Esophagus squamous epithelium (tissue), 5 donors: ENCODE measurements around the gene GNA14. TPM values are rescaled to one million over a fixed set of nuclear protein-coding genes. Genes with fewer than 3 reads are reported as not detected.

Experiments
- DNase-seq: peaks from one replicate; lab custom pipeline; 2025; lab: John Stamatoyannopoulos, UW
- H3K27ac ChIP-seq, 4 donors: fragments of 200-600 bp; sonication (generic); one replicate each; pipeline ENCODE4 v1.5.1; 2016 to 2019; ENCODE audit warnings: mild to moderate bottlenecking in 1 of 4
- H3K27me3 ChIP-seq, 4 donors: fragments of 200-600 bp; sonication (generic); 1 replicate in 3 of 4; 2 replicates in 1 of 4; pipeline versions ENCODE4 v1.5.1 to v1.6.0; 2017 to 2021; ENCODE audit warnings: antibody characterized with exemption in 1 of 4
- H3K36me3 ChIP-seq, 3 donors: fragments of 200-600 bp; sonication (generic); one replicate each; pipeline ENCODE4 v1.5.1; 2016 to 2019
- H3K4me1 ChIP-seq, 3 donors: fragments of 200-600 bp; sonication (generic); one replicate each; pipeline ENCODE4 v1.5.1; 2017 to 2019
- H3K4me3 ChIP-seq, 4 donors: fragments of 200-600 bp; sonication (generic); 1 replicate in 3 of 4; 2 replicates in 1 of 4; pipeline ENCODE4 v1.5.1; 2016 to 2019; ENCODE audit warnings: mild to moderate bottlenecking in 2 of 4, moderate library complexity in 1 of 4
- H3K9me3 ChIP-seq, 3 donors: fragments of 200-600 bp; sonication (generic); one replicate each; pipeline ENCODE4 v1.5.1; 2016 to 2019
- CTCF ChIP-seq, 6 experiments: fragments of 450-650 bp in 4 of 6; fragments of 200-600 bp in 2 of 6; sonication (generic) in 2 of 6; IDR thresholded peaks; one replicate each; pipeline ENCODE4 v1.5.1; 2016 to 2019; ENCODE audit warnings: antibody characterized with exemption in 6 of 6, mild to moderate bottlenecking in 4 of 6, moderate library complexity in 4 of 6
- POLR2A ChIP-seq, 4 donors: fragments of 450-650 bp; IDR thresholded peaks; one replicate each; pipeline ENCODE4 v1.6.1; 2017; ENCODE audit warnings: antibody characterized with exemption in 4 of 4, mild to moderate bottlenecking in 4 of 4, moderate library complexity in 3 of 4
- WGBS, 2 donors: methylation state at CpG; one replicate each; pipeline ENCODE4 v1.1.5; 2018; 5-methylcytosine and 5-hydroxymethylcytosine counted together
- intact Hi-C: fragments of 100-400 bp; cut with DNase I; formaldehyde crosslinking; loops from one replicate; pipeline ENCODE4 v1.15.0; 2022
- total RNA-seq, 4 donors: library from RNA; depleted of rRNA; stranded (reverse); fragments of >200 nt; gene quantifications; one replicate each; pipeline ENCODE4 v1.1.0, GENCODE V29; 2016
- donor health status: DM: yes; HTN: yes; CAD: no.

GNA14 gene
- total RNA-seq, 4 donors from 2014 or later, result 0.35 to 4.0 (median 2.2) TPM

DNA sequence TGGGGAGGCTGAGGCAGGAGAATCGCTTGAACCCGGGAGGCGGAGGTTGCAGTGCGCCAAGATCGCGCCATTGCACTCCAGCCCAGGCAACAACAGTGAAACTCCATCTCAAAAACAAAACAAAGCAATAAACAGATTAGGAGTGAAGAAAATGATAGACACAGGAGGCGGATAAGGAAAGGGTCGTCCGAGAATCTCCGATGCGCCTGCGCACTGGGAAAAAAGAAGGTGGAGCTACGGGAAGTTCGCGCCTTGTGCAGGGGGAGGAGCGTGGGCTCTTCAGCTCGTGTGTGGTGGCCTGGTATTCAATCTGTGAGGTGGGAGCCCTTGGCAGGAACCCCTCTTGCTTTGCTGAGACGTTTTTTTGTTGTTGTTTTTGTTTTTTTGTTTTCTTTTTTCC is 47.3 kb downstream of the GNA14 start:
- DNase-seq, result no peak
- intact Hi-C loops, result no loop called here
- H3K27ac ChIP-seq, result no peak overlapping the region
- no peak for TF ChIP-seq POLR2A (IDR thresholded peaks at IDR 0.05)
- no peak for TF ChIP-seq CTCF (IDR thresholded peaks at IDR 0.05)
- H3K27me3 ChIP-seq, result no peaks in the 10 kb centered on the region
- no peaks in the 10 kb centered on the region for H3K36me3 ChIP-seq
- no peaks in the 10 kb centered on the region for H3K9me3 ChIP-seq
- WGBS, 2 donors, result 84 to 86% methylated on average over 18 of the region's 18 CpGs
- H3K4me1 ChIP-seq, result peaks cover 0 to 47% (median 18%) of the 10 kb centered on the region in 3 donors
- no peak overlapping the region for H3K4me3 ChIP-seq

DNA sequence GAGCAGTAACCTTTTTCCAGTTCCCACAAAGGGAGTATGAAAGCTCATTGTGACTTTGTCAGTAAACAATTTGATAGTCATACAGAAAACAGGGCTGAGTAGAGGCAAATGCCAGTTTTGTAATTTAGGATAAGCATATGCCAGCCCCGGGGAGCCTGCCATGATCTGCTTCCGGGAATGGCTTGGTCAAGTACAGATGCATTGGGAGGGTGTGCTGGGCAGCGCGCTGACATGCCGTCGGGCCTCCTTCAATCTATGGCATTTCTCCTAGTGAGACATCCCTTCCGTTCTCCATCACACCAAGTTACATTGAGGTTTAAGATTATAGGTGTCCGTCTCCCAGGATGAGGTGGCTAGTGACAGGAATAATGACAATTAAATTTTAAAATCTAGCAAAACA is 48.6 kb downstream of the GNA14 start:
- intact Hi-C loops, result no loop called here
- Histone ChIP-seq H3K27ac (peak overlapping the region in 3 of 4 donors; percentile 1 to 74 (median 71)), H3K9me3 (no peaks in the 10 kb centered on the region), H3K4me1 (peaks cover 0 to 51% (median 21%) of the 10 kb centered on the region in 3 donors), H3K36me3 (no peaks in the 10 kb centered on the region), H3K4me3 (no peak overlapping the region), H3K27me3 (no peaks in the 10 kb centered on the region)
- DNase-seq, result no peak
- no peak for TF ChIP-seq POLR2A (IDR thresholded peaks at IDR 0.05)
- TF ChIP-seq CTCF (IDR thresholded peaks at IDR 0.05), result no peak
- 89 to 97% methylated on average over 8 of the region's 8 CpGs for WGBS, 2 donors

GRCh38 chr9:77598991-77599390 is 49.1 kb downstream of the GNA14 start:
- H3K9me3 ChIP-seq, result no peaks in the 10 kb centered on the region
- TF ChIP-seq CTCF (IDR thresholded peaks at IDR 0.05) (no peak), POLR2A (IDR thresholded peaks at IDR 0.05) (no peak)
- H3K4me3 ChIP-seq, result no peak overlapping the region
- 59 to 62% methylated on average over 3 of the region's 3 CpGs for WGBS, 2 donors
- no peak for DNase-seq
- H3K4me1 ChIP-seq, result peaks cover 0 to 56% (median 21%) of the 10 kb centered on the region in 3 donors
- intact Hi-C loops, result no loop called here
- no peaks in the 10 kb centered on the region for H3K27me3 ChIP-seq
- H3K27ac ChIP-seq, result peak overlapping the region in 3 of 4 donors; percentile 1 to 74 (median 71)
- H3K36me3 ChIP-seq, result no peaks in the 10 kb centered on the region

GRCh38 chr9:77598524-77598923 is 49.6 kb downstream of the GNA14 start:
- 5 to 26% methylated on average over 3 of the region's 3 CpGs for whole genome bisulfite sequencing, 2 donors
- peaks cover 0 to 61% (median 21%) of the 10 kb centered on the region in 3 donors for H3K4me1 ChIP-seq
- intact Hi-C loops, result no loop called here

GRCh38 chr9:77597057-77597456 is 51.1 kb downstream of the GNA14 start:
- TF ChIP-seq CTCF (IDR thresholded peaks at IDR 0.05) (no peak), POLR2A (IDR thresholded peaks at IDR 0.05) (no peak)
- Histone ChIP-seq H3K27me3 (no peaks in the 10 kb centered on the region), H3K4me3 (no peak overlapping the region), H3K36me3 (no peaks in the 10 kb centered on the region), H3K4me1 (peaks cover 0 to 62% (median 21%) of the 10 kb centered on the region in 3 donors), H3K9me3 (no peaks in the 10 kb centered on the region), H3K27ac (peak overlapping the region in 2 of 4 donors; percentile 11 to 71)
- 39 to 44% methylated on average over 3 of the region's 3 CpGs for WGBS, 2 donors
- no peak for DNase-seq
- intact Hi-C loops, result no loop called here

More at GRCh38 chr9:77598524-77598923, 49.6 kb downstream of the GNA14 start:
- Histone ChIP-seq H3K27ac (peak overlapping the region in 3 of 4 donors; percentile 1 to 71 (median 49)), H3K4me3 (no peak overlapping the region), H3K27me3 (no peaks in the 10 kb centered on the region), H3K36me3 (no peaks in the 10 kb centered on the region), H3K9me3 (no peaks in the 10 kb centered on the region)
- no peak for DNase-seq
- TF ChIP-seq POLR2A (IDR thresholded peaks at IDR 0.05), result no peak
- no peak for TF ChIP-seq CTCF (IDR thresholded peaks at IDR 0.05)
